ENCODE data around the gene SLC26A6.

SLC26A6 gene

DNA sequence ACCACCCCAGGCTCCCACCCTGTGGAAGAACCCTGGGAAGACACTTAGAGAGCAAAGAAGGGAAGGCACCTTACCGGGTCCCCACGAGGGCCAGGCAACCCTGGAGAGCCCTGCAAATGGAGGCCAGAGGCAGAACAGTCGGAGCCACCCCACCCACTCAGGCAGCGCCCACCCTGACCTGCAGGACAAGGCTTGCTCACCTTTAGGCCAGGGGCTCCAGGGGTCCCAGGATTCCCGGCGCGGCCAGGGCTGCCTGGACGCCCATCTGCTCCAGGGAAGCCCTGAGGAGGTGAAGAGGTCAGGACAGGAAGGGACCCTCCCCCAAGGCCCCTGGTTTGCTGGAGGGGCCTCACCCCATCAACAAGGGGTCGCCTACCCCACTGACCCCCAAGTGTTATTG lies 50.4 kb downstream of the SLC26A6 start:
- no peak for TF ChIP-seq ESRRG (CRISPR knock-in tag; IDR thresholded peaks at IDR 0.05)
- TF ChIP-seq ZNF70 (CRISPR knock-in tag; IDR thresholded peaks at IDR 0.05), result no peak
- no peak for TF ChIP-seq ISL1 (CRISPR knock-in tag; IDR thresholded peaks at IDR 0.05)
- TF ChIP-seq ZNF8 (CRISPR knock-in tag; IDR thresholded peaks at IDR 0.05), result no peak
- no peak for TF ChIP-seq GLIS3 (CRISPR knock-in tag; IDR thresholded peaks at IDR 0.05)
- TF ChIP-seq ARNTL (CRISPR knock-in tag; IDR thresholded peaks at IDR 0.05; ENCODE audit: borderline replicate concordance, low read depth), result no peak
- TF ChIP-seq TOX (CRISPR knock-in tag; IDR thresholded peaks at IDR 0.05; ENCODE audit: borderline replicate concordance), result no peak
- no peak for TF ChIP-seq OSR1 (CRISPR knock-in tag; IDR thresholded peaks at IDR 0.05)
- TF ChIP-seq ZFP30 (CRISPR knock-in tag; IDR thresholded peaks at IDR 0.05), result no peak
- TF ChIP-seq, protein P1, sequence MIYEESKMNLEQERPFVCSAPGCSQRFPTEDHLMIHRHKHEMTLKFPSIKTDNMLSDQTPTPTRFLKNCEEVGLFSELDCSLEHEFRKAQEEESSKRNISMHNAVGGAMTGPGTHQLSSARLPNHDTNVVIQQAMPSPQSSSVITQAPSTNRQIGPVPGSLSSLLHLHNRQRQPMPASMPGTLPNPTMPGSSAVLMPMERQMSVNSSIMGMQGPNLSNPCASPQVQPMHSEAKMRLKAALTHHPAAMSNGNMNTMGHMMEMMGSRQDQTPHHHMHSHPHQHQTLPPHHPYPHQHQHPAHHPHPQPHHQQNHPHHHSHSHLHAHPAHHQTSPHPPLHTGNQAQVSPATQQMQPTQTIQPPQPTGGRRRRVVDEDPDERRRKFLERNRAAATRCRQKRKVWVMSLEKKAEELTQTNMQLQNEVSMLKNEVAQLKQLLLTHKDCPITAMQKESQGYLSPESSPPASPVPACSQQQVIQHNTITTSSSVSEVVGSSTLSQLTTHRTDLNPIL (CRISPR knock-in tag; IDR thresholded peaks at IDR 0.05; ENCODE audit: low read depth), result no peak
- TF ChIP-seq TCF4 (CRISPR knock-in tag; IDR thresholded peaks at IDR 0.05; ENCODE audit: borderline replicate concordance), result no peak
- no peak for TF ChIP-seq PPARA (CRISPR knock-in tag; IDR thresholded peaks at IDR 0.05; ENCODE audit: borderline replicate concordance)
- no peak for TF ChIP-seq SNAI2 (CRISPR knock-in tag; IDR thresholded peaks at IDR 0.05)
- TF ChIP-seq, protein P2, sequence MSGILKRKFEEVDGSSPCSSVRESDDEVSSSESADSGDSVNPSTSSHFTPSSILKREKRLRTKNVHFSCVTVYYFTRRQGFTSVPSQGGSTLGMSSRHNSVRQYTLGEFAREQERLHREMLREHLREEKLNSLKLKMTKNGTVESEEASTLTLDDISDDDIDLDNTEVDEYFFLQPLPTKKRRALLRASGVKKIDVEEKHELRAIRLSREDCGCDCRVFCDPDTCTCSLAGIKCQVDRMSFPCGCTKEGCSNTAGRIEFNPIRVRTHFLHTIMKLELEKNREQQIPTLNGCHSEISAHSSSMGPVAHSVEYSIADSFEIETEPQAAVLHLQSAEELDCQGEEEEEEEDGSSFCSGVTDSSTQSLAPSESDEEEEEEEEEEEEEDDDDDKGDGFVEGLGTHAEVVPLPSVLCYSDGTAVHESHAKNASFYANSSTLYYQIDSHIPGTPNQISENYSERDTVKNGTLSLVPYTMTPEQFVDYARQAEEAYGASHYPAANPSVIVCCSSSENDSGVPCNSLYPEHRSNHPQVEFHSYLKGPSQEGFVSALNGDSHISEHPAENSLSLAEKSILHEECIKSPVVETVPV (CRISPR knock-in tag; IDR thresholded peaks at IDR 0.05), result no peak
- TF ChIP-seq, protein P3, sequence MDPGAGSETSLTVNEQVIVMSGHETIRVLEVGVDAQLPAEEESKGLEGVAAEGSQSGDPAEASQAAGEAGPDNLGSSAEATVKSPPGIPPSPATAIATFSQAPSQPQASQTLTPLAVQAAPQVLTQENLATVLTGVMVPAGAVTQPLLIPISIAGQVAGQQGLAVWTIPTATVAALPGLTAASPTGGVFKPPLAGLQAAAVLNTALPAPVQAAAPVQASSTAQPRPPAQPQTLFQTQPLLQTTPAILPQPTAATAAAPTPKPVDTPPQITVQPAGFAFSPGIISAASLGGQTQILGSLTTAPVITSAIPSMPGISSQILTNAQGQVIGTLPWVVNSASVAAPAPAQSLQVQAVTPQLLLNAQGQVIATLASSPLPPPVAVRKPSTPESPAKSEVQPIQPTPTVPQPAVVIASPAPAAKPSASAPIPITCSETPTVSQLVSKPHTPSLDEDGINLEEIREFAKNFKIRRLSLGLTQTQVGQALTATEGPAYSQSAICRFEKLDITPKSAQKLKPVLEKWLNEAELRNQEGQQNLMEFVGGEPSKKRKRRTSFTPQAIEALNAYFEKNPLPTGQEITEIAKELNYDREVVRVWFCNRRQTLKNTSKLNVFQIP (CRISPR knock-in tag; IDR thresholded peaks at IDR 0.05; ENCODE audit: borderline replicate concordance, low read depth), result no peak
- TF ChIP-seq ZFP3 (CRISPR knock-in tag; IDR thresholded peaks at IDR 0.05), result no peak
- no peak for TF ChIP-seq BACH2 (CRISPR knock-in tag; IDR thresholded peaks at IDR 0.05; ENCODE audit: borderline replicate concordance)
- no peak for ATAC-seq

DNA sequence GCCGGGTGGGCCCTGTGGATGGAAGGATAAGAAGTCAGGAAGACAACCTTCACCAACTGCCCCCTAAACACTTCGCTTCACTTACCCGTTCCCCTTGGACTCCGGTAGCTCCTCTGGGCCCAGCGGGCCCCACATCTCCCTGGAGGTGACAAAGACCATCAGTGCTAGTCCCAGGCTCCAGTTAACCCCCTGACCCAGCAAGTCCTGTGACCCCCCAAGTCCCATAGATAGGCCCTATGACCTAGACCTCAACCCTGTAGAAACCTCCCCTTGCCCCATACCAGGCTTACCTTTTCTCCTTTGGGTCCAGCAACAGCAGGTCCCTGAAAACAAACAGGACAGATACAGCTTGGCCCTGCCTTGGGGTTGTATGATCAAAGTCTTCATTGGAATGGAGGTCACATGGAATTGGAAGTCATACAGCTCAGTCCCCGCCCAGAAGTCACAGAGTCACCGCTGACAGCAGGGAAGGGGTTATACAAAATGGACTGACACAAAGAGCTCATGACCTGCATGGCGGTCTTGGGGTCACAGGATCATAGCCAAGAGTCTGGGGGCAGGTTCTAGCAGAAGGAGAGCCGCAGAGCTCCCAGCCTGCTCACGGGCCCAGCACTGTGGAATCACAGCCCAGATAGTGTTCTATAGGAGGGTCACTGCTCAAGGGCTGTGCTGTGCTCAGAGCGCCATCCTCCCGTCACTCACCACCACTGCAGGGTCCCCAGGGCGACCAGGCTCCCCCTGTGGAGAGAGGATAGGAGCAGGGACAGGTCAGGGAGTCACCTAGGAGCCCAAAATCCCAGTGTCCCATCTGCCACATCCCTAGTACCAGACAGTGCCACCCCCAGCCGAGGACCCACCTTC lies 53.4 kb downstream of the SLC26A6 start:
- TF ChIP-seq ZC3H10 (CRISPR knock-in tag; IDR thresholded peaks at IDR 0.05) (no peak), GLIS3 (CRISPR knock-in tag; IDR thresholded peaks at IDR 0.05) (no peak), CSDC2 (CRISPR knock-in tag; IDR thresholded peaks at IDR 0.05) (no peak), PPARA (CRISPR knock-in tag; IDR thresholded peaks at IDR 0.05; ENCODE audit: borderline replicate concordance) (no peak), TCF4 (CRISPR knock-in tag; IDR thresholded peaks at IDR 0.05; ENCODE audit: borderline replicate concordance) (no peak), OSR1 (CRISPR knock-in tag; IDR thresholded peaks at IDR 0.05) (no peak), ZNF70 (CRISPR knock-in tag; IDR thresholded peaks at IDR 0.05) (no peak), ARNTL (CRISPR knock-in tag; IDR thresholded peaks at IDR 0.05; ENCODE audit: borderline replicate concordance, low read depth) (no peak), ZFP3 (CRISPR knock-in tag; IDR thresholded peaks at IDR 0.05) (no peak), RARB (CRISPR knock-in tag; IDR thresholded peaks at IDR 0.05) (no peak)
- TF ChIP-seq, protein P2 (CRISPR knock-in tag; IDR thresholded peaks at IDR 0.05), result no peak
- TF ChIP-seq, protein P4, sequence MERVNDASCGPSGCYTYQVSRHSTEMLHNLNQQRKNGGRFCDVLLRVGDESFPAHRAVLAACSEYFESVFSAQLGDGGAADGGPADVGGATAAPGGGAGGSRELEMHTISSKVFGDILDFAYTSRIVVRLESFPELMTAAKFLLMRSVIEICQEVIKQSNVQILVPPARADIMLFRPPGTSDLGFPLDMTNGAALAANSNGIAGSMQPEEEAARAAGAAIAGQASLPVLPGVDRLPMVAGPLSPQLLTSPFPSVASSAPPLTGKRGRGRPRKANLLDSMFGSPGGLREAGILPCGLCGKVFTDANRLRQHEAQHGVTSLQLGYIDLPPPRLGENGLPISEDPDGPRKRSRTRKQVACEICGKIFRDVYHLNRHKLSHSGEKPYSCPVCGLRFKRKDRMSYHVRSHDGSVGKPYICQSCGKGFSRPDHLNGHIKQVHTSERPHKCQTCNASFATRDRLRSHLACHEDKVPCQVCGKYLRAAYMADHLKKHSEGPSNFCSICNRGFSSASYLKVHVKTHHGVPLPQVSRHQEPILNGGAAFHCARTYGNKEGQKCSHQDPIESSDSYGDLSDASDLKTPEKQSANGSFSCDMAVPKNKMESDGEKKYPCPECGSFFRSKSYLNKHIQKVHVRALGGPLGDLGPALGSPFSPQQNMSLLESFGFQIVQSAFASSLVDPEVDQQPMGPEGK (CRISPR knock-in tag; IDR thresholded peaks at IDR 0.05; ENCODE audit: borderline replicate concordance), result no peak
- TF ChIP-seq, protein P3 (CRISPR knock-in tag; IDR thresholded peaks at IDR 0.05; ENCODE audit: borderline replicate concordance, low read depth), result no peak
- TF ChIP-seq, protein P5, sequence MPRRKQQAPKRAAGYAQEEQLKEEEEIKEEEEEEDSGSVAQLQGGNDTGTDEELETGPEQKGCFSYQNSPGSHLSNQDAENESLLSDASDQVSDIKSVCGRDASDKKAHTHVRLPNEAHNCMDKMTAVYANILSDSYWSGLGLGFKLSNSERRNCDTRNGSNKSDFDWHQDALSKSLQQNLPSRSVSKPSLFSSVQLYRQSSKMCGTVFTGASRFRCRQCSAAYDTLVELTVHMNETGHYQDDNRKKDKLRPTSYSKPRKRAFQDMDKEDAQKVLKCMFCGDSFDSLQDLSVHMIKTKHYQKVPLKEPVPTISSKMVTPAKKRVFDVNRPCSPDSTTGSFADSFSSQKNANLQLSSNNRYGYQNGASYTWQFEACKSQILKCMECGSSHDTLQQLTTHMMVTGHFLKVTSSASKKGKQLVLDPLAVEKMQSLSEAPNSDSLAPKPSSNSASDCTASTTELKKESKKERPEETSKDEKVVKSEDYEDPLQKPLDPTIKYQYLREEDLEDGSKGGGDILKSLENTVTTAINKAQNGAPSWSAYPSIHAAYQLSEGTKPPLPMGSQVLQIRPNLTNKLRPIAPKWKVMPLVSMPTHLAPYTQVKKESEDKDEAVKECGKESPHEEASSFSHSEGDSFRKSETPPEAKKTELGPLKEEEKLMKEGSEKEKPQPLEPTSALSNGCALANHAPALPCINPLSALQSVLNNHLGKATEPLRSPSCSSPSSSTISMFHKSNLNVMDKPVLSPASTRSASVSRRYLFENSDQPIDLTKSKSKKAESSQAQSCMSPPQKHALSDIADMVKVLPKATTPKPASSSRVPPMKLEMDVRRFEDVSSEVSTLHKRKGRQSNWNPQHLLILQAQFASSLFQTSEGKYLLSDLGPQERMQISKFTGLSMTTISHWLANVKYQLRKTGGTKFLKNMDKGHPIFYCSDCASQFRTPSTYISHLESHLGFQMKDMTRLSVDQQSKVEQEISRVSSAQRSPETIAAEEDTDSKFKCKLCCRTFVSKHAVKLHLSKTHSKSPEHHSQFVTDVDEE (CRISPR knock-in tag; IDR thresholded peaks at IDR 0.05), result no peak
- ATAC-seq, result no peak
